ENCODE results near the gene NKD2.
A peak's percentile ranks its signal among the peaks of the same experiment; 100 is the strongest.

Gene NKD2

GRCh38 chr5:1001406-1002270, 7.0 kb upstream of the NKD2 start:
- no peak for DNase-seq

GRCh38 chr5:1002271-1002546, 6.4 kb upstream of the NKD2 start:
- DNase-seq, result no peak

- no peak for DNase-seq
Observed at GRCh38 chr5:1002836-1003235, 5.8 kb upstream of the NKD2 start.

GRCh38 chr5:1003296-1003937, 5.2 kb upstream of the NKD2 start:
- peak; percentile 44 for DNase-seq

- peak; percentile 81 for DNase-seq
Observed at GRCh38 chr5:1004461-1005248, 3.9 kb upstream of the NKD2 start.

GRCh38 chr5:1005249-1005851, 3.3 kb upstream of the NKD2 start:
- DNase-seq, result no peak

GRCh38 chr5:1005904-1006655, 2.5 kb upstream of the NKD2 start:
- DNase-seq, result no peak

- DNase-seq, result no peak
Observed at GRCh38 chr5:1006656-1007071, 1.9 kb upstream of the NKD2 start.

- no peak for DNase-seq
Observed at GRCh38 chr5:1007221-1007680, 1.4 kb upstream of the NKD2 start.

- peak; percentile 31 for DNase-seq
Observed at GRCh38 chr5:1007681-1008450, 736 bp upstream of the NKD2 start.

GRCh38 chr5:1009359-1010180, 968 bp downstream of the NKD2 start:
- DNase-seq, result no peak

GRCh38 chr5:1010181-1010510, 1.5 kb downstream of the NKD2 start:
- no peak for DNase-seq

GRCh38 chr5:1010641-1011046, 2.0 kb downstream of the NKD2 start:
- DNase-seq, result no peak

GRCh38 chr5:1011226-1011631, 2.6 kb downstream of the NKD2 start:
- DNase-seq, result peak; percentile 60

GRCh38 chr5:1011741-1012312, 3.2 kb downstream of the NKD2 start:
- no peak for DNase-seq

GRCh38 chr5:1012313-1012841, 3.8 kb downstream of the NKD2 start:
- no peak for DNase-seq

GRCh38 chr5:1012900-1013237, 4.3 kb downstream of the NKD2 start:
- DNase-seq, result no peak

GRCh38 chr5:1013238-1013947, 4.8 kb downstream of the NKD2 start:
- DNase-seq, result no peak

GRCh38 chr5:1013948-1014301, 5.3 kb downstream of the NKD2 start:
- DNase-seq, result no peak

GRCh38 chr5:1014346-1014745, 5.7 kb downstream of the NKD2 start:
- no peak for DNase-seq

All from hematopoietic multipotent progenitor cell treated with erythropoietin and hydrocortisone succinate and interleukin-3 and kit ligand, for 6 days (in vitro differentiated cells).